Measurements from ENCODE around the gene GALNT18. TPM values are rescaled to one million over a fixed set of nuclear protein-coding genes. Genes with fewer than 3 reads are reported as not detected.

The GALNT18 gene
- total RNA-seq, 1 experiment from 2014 or later, result 1.7 TPM

DNA sequence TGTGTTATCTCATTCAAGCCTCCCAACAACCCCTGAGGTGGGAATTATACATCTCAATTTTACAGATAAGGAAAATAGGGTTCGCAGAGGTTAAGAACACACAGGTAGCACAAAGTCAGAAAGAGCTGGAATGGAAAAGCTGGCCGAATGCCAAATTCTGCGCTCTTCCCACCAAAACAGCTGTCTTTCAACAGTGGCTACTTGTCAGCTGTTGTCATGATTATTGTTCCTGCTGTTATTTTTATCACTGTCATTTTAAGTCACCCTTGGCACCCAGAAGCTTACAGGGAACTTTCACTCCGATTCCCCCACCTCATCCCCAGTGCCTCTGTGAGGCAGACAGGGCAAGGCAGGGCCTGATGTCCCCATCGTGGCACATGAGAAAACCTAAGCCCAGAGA lies 194.3 kb downstream of the GALNT18 start:
- H3K4me1 Mint-ChIP-seq, result peaks cover 5% of the 10 kb centered on the region in 2 experiments
- TF ChIP-seq, protein P1, sequence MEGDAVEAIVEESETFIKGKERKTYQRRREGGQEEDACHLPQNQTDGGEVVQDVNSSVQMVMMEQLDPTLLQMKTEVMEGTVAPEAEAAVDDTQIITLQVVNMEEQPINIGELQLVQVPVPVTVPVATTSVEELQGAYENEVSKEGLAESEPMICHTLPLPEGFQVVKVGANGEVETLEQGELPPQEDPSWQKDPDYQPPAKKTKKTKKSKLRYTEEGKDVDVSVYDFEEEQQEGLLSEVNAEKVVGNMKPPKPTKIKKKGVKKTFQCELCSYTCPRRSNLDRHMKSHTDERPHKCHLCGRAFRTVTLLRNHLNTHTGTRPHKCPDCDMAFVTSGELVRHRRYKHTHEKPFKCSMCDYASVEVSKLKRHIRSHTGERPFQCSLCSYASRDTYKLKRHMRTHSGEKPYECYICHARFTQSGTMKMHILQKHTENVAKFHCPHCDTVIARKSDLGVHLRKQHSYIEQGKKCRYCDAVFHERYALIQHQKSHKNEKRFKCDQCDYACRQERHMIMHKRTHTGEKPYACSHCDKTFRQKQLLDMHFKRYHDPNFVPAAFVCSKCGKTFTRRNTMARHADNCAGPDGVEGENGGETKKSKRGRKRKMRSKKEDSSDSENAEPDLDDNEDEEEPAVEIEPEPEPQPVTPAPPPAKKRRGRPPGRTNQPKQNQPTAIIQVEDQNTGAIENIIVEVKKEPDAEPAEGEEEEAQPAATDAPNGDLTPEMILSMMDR (conservative IDR thresholded peaks at IDR 0.05), result no peak
- Histone ChIP-seq H4K91ac (ENCODE audit: insufficient read length, low read depth, low read length) (no peak overlapping the region), H2BK120ac (ENCODE audit: low read depth, low read length, poor library complexity, severe bottlenecking) (no peak overlapping the region), H3K23me2 (ENCODE audit: insufficient read length, low read depth, low read length, poor library complexity, severe bottlenecking) (no peaks in the 10 kb centered on the region), H3K9ac (ENCODE audit: extremely low read depth, insufficient read length, low read length) (no peak overlapping the region), H2AK5ac (ENCODE audit: insufficient read length, low read length) (no peak overlapping the region), H2BK5ac (ENCODE audit: insufficient read length, low read length) (no peak overlapping the region), H2BK12ac (ENCODE audit: insufficient read length, low read depth, low read length) (no peak overlapping the region), H3K18ac (ENCODE audit: insufficient read length, low read depth, low read length) (no peak overlapping the region), H4K5ac (ENCODE audit: insufficient read length, low read depth, low read length) (no peak overlapping the region), H2AFZ (ENCODE audit: low read length) (no peak overlapping the region), H3K14ac (ENCODE audit: insufficient read depth, low read length) (no peak overlapping the region), H3K4ac (ENCODE audit: low read depth, low read length) (no peak overlapping the region), H4K20me1 (ENCODE audit: control insufficient read depth, insufficient read depth, insufficient read length) (no peaks in the 10 kb centered on the region), H3K56ac (ENCODE audit: insufficient read length, low read depth, low read length) (no peak overlapping the region), H3T11ph (ENCODE audit: low read length) (no peak overlapping the region), H3K4me1 (ENCODE audit: insufficient read depth, low read length) (no peaks in the 10 kb centered on the region), H3K27me3 (ENCODE audit: insufficient read depth, low read length) (no peaks in the 10 kb centered on the region), H3K27ac (ENCODE audit: insufficient read length, low read depth, low read length) (no peak overlapping the region), H3K79me2 (ENCODE audit: insufficient read depth, low read length) (no peaks in the 10 kb centered on the region), H2BK20ac (ENCODE audit: low read depth, low read length, poor library complexity, severe bottlenecking) (no peak overlapping the region), H3K23ac (ENCODE audit: insufficient read length, low read depth, low read length) (no peak overlapping the region), H3K9me3 (ENCODE audit: control insufficient read depth, low read depth, low read length) (no peaks in the 10 kb centered on the region), H4K8ac (replicated peaks; ENCODE audit: insufficient read length, low read depth, low read length) (no peak overlapping the region), H2BK15ac (ENCODE audit: low read depth, low read length) (no peak overlapping the region), H3K79me1 (ENCODE audit: insufficient read depth, low read depth, low read length, poor library complexity, severe bottlenecking) (no peaks in the 10 kb centered on the region), H3K4me2 (ENCODE audit: insufficient read depth, insufficient read length, low read length) (no peak overlapping the region)
- no peaks in the 10 kb centered on the region for H3K36me3 Mint-ChIP-seq (ENCODE audit: insufficient read depth in 1 of 3, low read depth in 3 of 3)
- peaks cover 2% of the 10 kb centered on the region for H3K27me3 Mint-ChIP-seq (ENCODE audit: low read depth)
- H3K9me3 Mint-ChIP-seq, result no peaks in the 10 kb centered on the region
- no CpG with 5 or more reads among the region's 5 CpGs for WGBS (ENCODE audit: extremely low coverage, insufficient read length, low lambda C conversion rate)
- H3K4me3 Mint-ChIP-seq, result no peak overlapping the region
- H3K27ac Mint-ChIP-seq, result peak overlapping the region in 1 of 3 experiments; percentile 53; a peak in 1 of 7 replicates
- no peak for DNase-seq
